ENCODE data around the gene SLK.

SLK gene

GRCh38 chr10:103979530-103979929 lies 12.6 kb downstream of the SLK start:
- Histone ChIP-seq H3K4me1 (ENCODE audit: control insufficient read depth, insufficient read depth, low read length) (no peaks in the 10 kb centered on the region), H3K27ac (ENCODE audit: low read depth, low read length) (no peak overlapping the region), H3K36me3 (ENCODE audit: control insufficient read depth, insufficient read depth, low read length) (no peaks in the 10 kb centered on the region), H3K27me3 (ENCODE audit: control insufficient read depth, insufficient read depth, low read length) (no peaks in the 10 kb centered on the region), H3K9ac (ENCODE audit: low read length) (no peak overlapping the region), H3K4me3 (ENCODE audit: low read length) (no peak overlapping the region)

- no peak overlapping the region for H3K27ac ChIP-seq (ENCODE audit: low read depth, low read length)
- H3K36me3 ChIP-seq (ENCODE audit: control insufficient read depth, insufficient read depth, low read length) = no peaks in the 10 kb centered on the region
- H3K4me3 ChIP-seq (ENCODE audit: low read length) = no peak overlapping the region
- H3K4me1 ChIP-seq (ENCODE audit: control insufficient read depth, insufficient read depth, low read length) = no peaks in the 10 kb centered on the region
- H3K27me3 ChIP-seq (ENCODE audit: control insufficient read depth, insufficient read depth, low read length) = no peaks in the 10 kb centered on the region
- no peak overlapping the region for H3K9ac ChIP-seq (ENCODE audit: low read length)
These were observed 13.5 kb downstream of the SLK start for GRCh38 chr10:103980288-103980906.

- Histone ChIP-seq H3K9ac (ENCODE audit: low read length) (no peak overlapping the region), H3K36me3 (ENCODE audit: control insufficient read depth, insufficient read depth, low read length) (no peaks in the 10 kb centered on the region), H3K4me3 (ENCODE audit: low read length) (no peak overlapping the region), H3K27me3 (ENCODE audit: control insufficient read depth, insufficient read depth, low read length) (no peaks in the 10 kb centered on the region), H3K27ac (ENCODE audit: low read depth, low read length) (no peak overlapping the region), H3K4me1 (ENCODE audit: control insufficient read depth, insufficient read depth, low read length) (no peaks in the 10 kb centered on the region)
These were observed 15.7 kb downstream of the SLK start for GRCh38 chr10:103982639-103983038.

- Histone ChIP-seq H3K4me1 (ENCODE audit: control insufficient read depth, insufficient read depth, low read length) (no peaks in the 10 kb centered on the region), H3K4me3 (ENCODE audit: low read length) (no peak overlapping the region), H3K9ac (ENCODE audit: low read length) (no peak overlapping the region), H3K27me3 (ENCODE audit: control insufficient read depth, insufficient read depth, low read length) (no peaks in the 10 kb centered on the region), H3K36me3 (ENCODE audit: control insufficient read depth, insufficient read depth, low read length) (no peaks in the 10 kb centered on the region), H3K27ac (ENCODE audit: low read depth, low read length) (no peak overlapping the region)
These were observed 16.5 kb downstream of the SLK start for GRCh38 chr10:103983367-103983911.

- no peaks in the 10 kb centered on the region for H3K4me1 ChIP-seq (ENCODE audit: control insufficient read depth, insufficient read depth, low read length)
These were observed 18.8 kb downstream of the SLK start for GRCh38 chr10:103985726-103986125.

GRCh38 chr10:103986360-103986759 lies 19.4 kb downstream of the SLK start:
- Histone ChIP-seq H3K27ac (ENCODE audit: low read depth, low read length) (no peak overlapping the region), H3K4me1 (ENCODE audit: control insufficient read depth, insufficient read depth, low read length) (no peaks in the 10 kb centered on the region), H3K4me3 (ENCODE audit: low read length) (no peak overlapping the region), H3K27me3 (ENCODE audit: control insufficient read depth, insufficient read depth, low read length) (no peaks in the 10 kb centered on the region), H3K9ac (ENCODE audit: low read length) (no peak overlapping the region), H3K36me3 (ENCODE audit: control insufficient read depth, insufficient read depth, low read length) (no peaks in the 10 kb centered on the region)

More at GRCh38 chr10:103985726-103986125, 18.8 kb downstream of the SLK start:
- Histone ChIP-seq H3K27me3 (ENCODE audit: control insufficient read depth, insufficient read depth, low read length) (no peaks in the 10 kb centered on the region), H3K27ac (ENCODE audit: low read depth, low read length) (no peak overlapping the region), H3K9ac (ENCODE audit: low read length) (no peak overlapping the region), H3K4me3 (ENCODE audit: low read length) (no peak overlapping the region), H3K36me3 (ENCODE audit: control insufficient read depth, insufficient read depth, low read length) (no peaks in the 10 kb centered on the region)

GRCh38 chr10:103990121-103990520 lies 23.2 kb downstream of the SLK start:
- H3K27ac ChIP-seq (ENCODE audit: low read depth, low read length) = no peak overlapping the region
- H3K4me1 ChIP-seq (ENCODE audit: control insufficient read depth, insufficient read depth, low read length) = no peaks in the 10 kb centered on the region
- no peak overlapping the region for H3K9ac ChIP-seq (ENCODE audit: low read length)
- H3K4me3 ChIP-seq (ENCODE audit: low read length) = no peak overlapping the region
- no peaks in the 10 kb centered on the region for H3K27me3 ChIP-seq (ENCODE audit: control insufficient read depth, insufficient read depth, low read length)
- no peaks in the 10 kb centered on the region for H3K36me3 ChIP-seq (ENCODE audit: control insufficient read depth, insufficient read depth, low read length)

- no peaks in the 10 kb centered on the region for H3K36me3 ChIP-seq (ENCODE audit: control insufficient read depth, insufficient read depth, low read length)
These were observed 23.6 kb downstream of the SLK start for GRCh38 chr10:103990531-103990930.

GRCh38 chr10:103991393-103992128 lies 24.6 kb downstream of the SLK start:
- Histone ChIP-seq H3K27ac (ENCODE audit: low read depth, low read length) (no peak overlapping the region), H3K9ac (ENCODE audit: low read length) (no peak overlapping the region), H3K36me3 (ENCODE audit: control insufficient read depth, insufficient read depth, low read length) (no peaks in the 10 kb centered on the region), H3K27me3 (ENCODE audit: control insufficient read depth, insufficient read depth, low read length) (no peaks in the 10 kb centered on the region), H3K4me1 (ENCODE audit: control insufficient read depth, insufficient read depth, low read length) (no peaks in the 10 kb centered on the region), H3K4me3 (ENCODE audit: low read length) (no peak overlapping the region)

More at GRCh38 chr10:103990531-103990930, 23.6 kb downstream of the SLK start:
- H3K4me1 ChIP-seq (ENCODE audit: control insufficient read depth, insufficient read depth, low read length) = no peaks in the 10 kb centered on the region
- no peak overlapping the region for H3K27ac ChIP-seq (ENCODE audit: low read depth, low read length)
- H3K27me3 ChIP-seq (ENCODE audit: control insufficient read depth, insufficient read depth, low read length) = no peaks in the 10 kb centered on the region
- H3K9ac ChIP-seq (ENCODE audit: low read length) = no peak overlapping the region
- no peak overlapping the region for H3K4me3 ChIP-seq (ENCODE audit: low read length)

- Histone ChIP-seq H3K27ac (ENCODE audit: low read depth, low read length) (no peak overlapping the region), H3K9ac (ENCODE audit: low read length) (no peak overlapping the region), H3K4me3 (ENCODE audit: low read length) (no peak overlapping the region), H3K27me3 (ENCODE audit: control insufficient read depth, insufficient read depth, low read length) (no peaks in the 10 kb centered on the region), H3K36me3 (ENCODE audit: control insufficient read depth, insufficient read depth, low read length) (peaks cover 11% of the 10 kb centered on the region), H3K4me1 (ENCODE audit: control insufficient read depth, insufficient read depth, low read length) (no peaks in the 10 kb centered on the region)
These were observed 28.2 kb downstream of the SLK start for GRCh38 chr10:103995134-103995533.

- no peak overlapping the region for H3K27ac ChIP-seq (ENCODE audit: low read depth, low read length)
- no peak overlapping the region for H3K4me3 ChIP-seq (ENCODE audit: low read length)
- no peaks in the 10 kb centered on the region for H3K27me3 ChIP-seq (ENCODE audit: control insufficient read depth, insufficient read depth, low read length)
- no peak overlapping the region for H3K9ac ChIP-seq (ENCODE audit: low read length)
- no peaks in the 10 kb centered on the region for H3K4me1 ChIP-seq (ENCODE audit: control insufficient read depth, insufficient read depth, low read length)
- H3K36me3 ChIP-seq (ENCODE audit: control insufficient read depth, insufficient read depth, low read length) = peaks cover 22% of the 10 kb centered on the region
These were observed 31.9 kb downstream of the SLK start for GRCh38 chr10:103998805-103999204.

- Histone ChIP-seq H3K4me1 (ENCODE audit: control insufficient read depth, insufficient read depth, low read length) (no peaks in the 10 kb centered on the region), H3K27me3 (ENCODE audit: control insufficient read depth, insufficient read depth, low read length) (no peaks in the 10 kb centered on the region), H3K36me3 (ENCODE audit: control insufficient read depth, insufficient read depth, low read length) (peaks cover 17% of the 10 kb centered on the region), H3K4me3 (ENCODE audit: low read length) (no peak overlapping the region), H3K9ac (ENCODE audit: low read length) (no peak overlapping the region), H3K27ac (ENCODE audit: low read depth, low read length) (no peak overlapping the region)
These were observed 36.0 kb downstream of the SLK start for GRCh38 chr10:104002911-104003310.
